IMR-90 (cell line): ENCODE data around the gene SPESP1. TPM values are rescaled to one million over a fixed set of nuclear protein-coding genes. Genes with fewer than 3 reads are reported as not detected.

Experiments used
- ATAC-seq: fragments of 200-7000 bp; cut with Tn5 transposase; 2 replicates; pipeline ENCODE4 v1.9.1; 2020; ENCODE audit warnings: low read depth, mild to moderate bottlenecking, moderate library complexity
- BruUV-seq: library from RNA; stranded (reverse); fragments of 400-500 nt; replicated peaks from 2 replicates; lab custom pipeline; 2021; lab: Mats Ljungman, UMichigan
- CTCF ChIA-PET: fragments of 300-600 bp; formaldehyde crosslinking; extraction: SDS; loops from one replicate; lab custom pipeline; 2021; ENCODE audit warnings: antibody characterized with exemption; lab: Yijun Ruan, JAX
- POLR2A ChIA-PET: fragments of 300-600 bp; sonication (Branson Sonifier 250); formaldehyde crosslinking; loops from one replicate; lab custom pipeline; 2022; ENCODE audit warnings: antibody characterized with exemption; ENCODE audit not compliant: unreplicated experiment; lab: Charles Lee
- DNase-seq: peaks from one replicate; pipeline ENCODE4 v3.0.0; 2013
- H2AFZ ChIP-seq: replicated peaks from 2 replicates; pipeline ENCODE3; 2013; ENCODE audit warnings: low read length, mild to moderate bottlenecking; ENCODE audit not compliant: poor library complexity
- H2AK5ac ChIP-seq: 2 replicates; pipeline ENCODE4 v1.6.1; 2013; ENCODE audit warnings: low read depth, low read length, inconsistent platforms
- H2AK9ac ChIP-seq: replicated peaks from 2 replicates; pipeline ENCODE3; 2013; ENCODE audit warnings: mild to moderate bottlenecking, low read depth, low read length, moderate library complexity; ENCODE audit not compliant: poor library complexity
- H2BK120ac ChIP-seq: 2 replicates; pipeline ENCODE4 v1.6.1; 2013; ENCODE audit warnings: low read depth, low read length, inconsistent platforms
- H2BK15ac ChIP-seq: 3 replicates; pipeline ENCODE4 v1.6.1; 2013; ENCODE audit warnings: low read depth, low read length, inconsistent platforms
- H2BK20ac ChIP-seq: 2 replicates; pipeline ENCODE4 v1.6.1; 2013; ENCODE audit warnings: low read depth, mild to moderate bottlenecking, inconsistent platforms, low read length, moderate library complexity
- H2BK5ac ChIP-seq: 2 replicates; pipeline ENCODE4 v1.6.1; 2013; ENCODE audit warnings: mild to moderate bottlenecking, low read depth, low read length, inconsistent platforms; ENCODE audit not compliant: poor library complexity, severe bottlenecking
- H3K14ac ChIP-seq: replicated peaks from 2 replicates; pipeline ENCODE4 v1.6.1; 2013; ENCODE audit warnings: low read depth, low read length, inconsistent platforms
- H3K18ac ChIP-seq: 2 replicates; pipeline ENCODE4 v1.6.1; 2013; ENCODE audit warnings: low read depth, low read length, control low read depth
- H3K23ac ChIP-seq: 2 replicates; pipeline ENCODE4 v1.6.1; 2013; ENCODE audit warnings: low read depth, low read length, inconsistent platforms
- H3K27ac ChIP-seq: 2 replicates; pipeline ENCODE4 v1.5.1; 2013; ENCODE audit warnings: mild to moderate bottlenecking, control low read depth, low read length; ENCODE audit not compliant: insufficient read depth
- H3K27me3 ChIP-seq: 2 replicates; pipeline ENCODE4 v1.6.1; 2013; ENCODE audit warnings: low read length; ENCODE audit not compliant: control insufficient read depth, insufficient read depth
- H3K36me3 ChIP-seq: 2 replicates; pipeline ENCODE4 v1.6.1; 2013; ENCODE audit warnings: low read length, mixed read lengths; ENCODE audit not compliant: control insufficient read depth, insufficient read depth
- H3K4ac ChIP-seq: 2 replicates; pipeline ENCODE4 v1.6.1; 2013; ENCODE audit warnings: low read depth, low read length, inconsistent platforms
- H3K4me1 ChIP-seq: 2 replicates; pipeline ENCODE4 v1.6.1; 2013; ENCODE audit warnings: low read length, mixed read lengths; ENCODE audit not compliant: control insufficient read depth, insufficient read depth
- H3K4me2 ChIP-seq: 2 replicates; pipeline ENCODE4 v1.6.1; 2013; ENCODE audit warnings: low read depth, mild to moderate bottlenecking, control low read depth, low read length, moderate library complexity
- H3K4me3 ChIP-seq: 2 replicates; pipeline ENCODE4 v1.5.1; 2013; ENCODE audit warnings: low read depth, mild to moderate bottlenecking, control low read depth, low read length, moderate library complexity; ENCODE audit not compliant: insufficient read depth
- H3K56ac ChIP-seq: 2 replicates; pipeline ENCODE4 v1.6.1; 2013; ENCODE audit warnings: low read length, inconsistent platforms; ENCODE audit not compliant: insufficient read depth; ENCODE audit errors: extremely low read depth
- H3K79me1 ChIP-seq, 2 experiments: 2 replicates each; pipeline ENCODE4 v1.6.1; 2013; ENCODE audit warnings: low read length in 2 of 2, inconsistent platforms in 1 of 2, low read depth in 1 of 2
- H3K9ac ChIP-seq: 2 replicates; pipeline ENCODE4 v1.6.1; 2013; ENCODE audit warnings: low read depth, low read length, control low read depth
- H3K9me1 ChIP-seq: 2 replicates; pipeline ENCODE4 v1.6.1; 2013; ENCODE audit warnings: low read length, inconsistent platforms; ENCODE audit not compliant: insufficient read depth
- H3K9me3 ChIP-seq: 2 replicates; pipeline ENCODE4 v1.6.1; 2013; ENCODE audit warnings: low read length; ENCODE audit not compliant: control insufficient read depth, insufficient read depth
- H4K20me1 ChIP-seq: 2 replicates; pipeline ENCODE4 v1.6.1; 2013; ENCODE audit warnings: low read length, inconsistent platforms; ENCODE audit not compliant: insufficient read depth
- H4K5ac ChIP-seq: 2 replicates; pipeline ENCODE4 v1.6.1; 2013; ENCODE audit warnings: mild to moderate bottlenecking, low read depth, low read length, control low read depth
- H4K8ac ChIP-seq, 2 experiments: 2 replicates each; pipeline ENCODE4 v1.6.1; 2013; ENCODE audit warnings: low read depth in 2 of 2, low read length in 2 of 2, control low read depth in 1 of 2, inconsistent platforms in 1 of 2
- H4K91ac ChIP-seq: 2 replicates; pipeline ENCODE4 v1.6.1; 2013; ENCODE audit warnings: low read depth, low read length, inconsistent platforms; ENCODE audit not compliant: insufficient read depth
- BHLHE40 ChIP-seq: fragments of 150-350 bp; IDR thresholded peaks from 2 replicates; pipeline ENCODE4 v1.6.1; 2016; ENCODE audit warnings: mild to moderate bottlenecking, low read depth, low read length
- CEBPB ChIP-seq: IDR thresholded peaks from 2 replicates; pipeline ENCODE4 v1.6.1; 2012; ENCODE audit warnings: low read depth, low read length, improper control_type of control experiment
- CHD1 ChIP-seq: IDR thresholded peaks from 2 replicates; pipeline ENCODE4 v1.6.1; 2012; ENCODE audit warnings: low read depth, low read length, improper control_type of control experiment
- FOS ChIP-seq: fragments of 150-350 bp; IDR thresholded peaks from 2 replicates; pipeline ENCODE4 v1.6.1; 2016; ENCODE audit warnings: low read depth, low read length
- MAFK ChIP-seq: IDR thresholded peaks from 2 replicates; pipeline ENCODE4 v1.6.1; 2012; ENCODE audit warnings: low read depth, low read length, improper control_type of control experiment
- MXI1 ChIP-seq: IDR thresholded peaks from 2 replicates; pipeline ENCODE4 v1.6.1; 2012; ENCODE audit warnings: low read depth, mild to moderate bottlenecking, low read length, moderate library complexity, borderline replicate concordance
- NFE2L2 ChIP-seq: fragments of 150-350 bp; IDR thresholded peaks from 2 replicates; pipeline ENCODE4 v1.6.1; 2016; ENCODE audit warnings: low read depth, mild to moderate bottlenecking, low read length
- RAD21 ChIP-seq: IDR thresholded peaks from 2 replicates; pipeline ENCODE4 v1.6.1; 2012; ENCODE audit warnings: low read length, improper control_type of control experiment
- SMC3 ChIP-seq: fragments of 150-350 bp; IDR thresholded peaks from 2 replicates; pipeline ENCODE4 v1.6.1; 2016; ENCODE audit warnings: low read depth, mild to moderate bottlenecking, antibody characterized with exemption, low read length, moderate library complexity
- WGBS, 2 experiments: methylation state at CpG; one replicate each; pipeline versions ENCODE4 v1.1.5 to v1.1.7; 2013; ENCODE audit warnings: missing lambda C conversion rate in 2 of 2; ENCODE audit not compliant: insufficient read length in 1 of 2; ENCODE audit errors: extremely low coverage in 2 of 2; 5-methylcytosine and 5-hydroxymethylcytosine counted together
- dilution Hi-C: fragments of 300-500 bp; cut with HindIII; formaldehyde crosslinking; loops from one replicate; pipeline ENCODE4 v1.14.3; 2018; ENCODE audit warnings: low sequenced_read_pairs; ENCODE audit not compliant: unreplicated experiment
- in situ Hi-C: fragments of 300-500 bp; cut with MboI; formaldehyde crosslinking; loops from 3 replicates; pipeline ENCODE4 v1.14.3; 2019; ENCODE audit warnings: low sequenced_read_pairs, inconsistent platforms, mixed read lengths
- intact Hi-C: fragments of 100-400 bp; cut with micrococcal nuclease; formaldehyde crosslinking; loops from 2 replicates; pipeline ENCODE4 v1.10.0; 2022
- polyA plus RNA-seq, 3 experiments: library from polyadenylated mRNA; depleted of rRNA; stranded (reverse); fragments of >200 nt; gene quantifications; 2 replicates each; pipeline ENCODE4 v1.2.3, GENCODE V29; 2012; ENCODE audit warnings: low replicate concordance in 1 of 3
- total RNA-seq: library from RNA; depleted of rRNA; stranded (reverse); fragments of >200 nt; gene quantifications from 2 replicates; pipeline ENCODE4 v1.2.3, GENCODE V29; 2012
- TF ChIP-seq, protein P1 (sequence below): fragments of 150-350 bp; IDR thresholded peaks from 2 replicates; pipeline ENCODE4 v1.6.1; 2017; ENCODE audit warnings: mild to moderate bottlenecking, antibody characterized with exemption, low read length, low read depth

Gene SPESP1
- total and polyA plus RNA-seq, 2 of the 4 experiments (the other 2 are of a cell fraction) = 2.9 to 3.0 TPM

GRCh38 chr15:68986322-68986721, 56.0 kb downstream of the SPESP1 start:
- H3K18ac ChIP-seq = no peak overlapping the region
- H3K56ac ChIP-seq = no peak overlapping the region
- H3K9me1 ChIP-seq = no peaks in the 10 kb centered on the region
- H4K5ac ChIP-seq = no peak overlapping the region
- H2BK120ac ChIP-seq = no peak overlapping the region
- H3K23ac ChIP-seq = no peak overlapping the region
- ChIA-PET CTCF (no interaction called here), POLR2A (no interaction called here)
- H4K8ac ChIP-seq = no peak overlapping the region
- no peaks in the 10 kb centered on the region for H3K9me3 ChIP-seq
- no peak for DNase-seq
- no peak overlapping the region for H2BK15ac ChIP-seq
- dilution Hi-C loops = no loop called here
- no peak overlapping the region for H4K91ac ChIP-seq
- no peaks in the 10 kb centered on the region for H3K4me1 ChIP-seq
- no peak overlapping the region for H2BK20ac ChIP-seq
- no peak overlapping the region for H3K9ac ChIP-seq
- no peak overlapping the region for H2AK9ac ChIP-seq
- 47% methylated on average over 2 of the region's 5 CpGs; no CpG with 5 or more reads in 1 of the 2 experiments for whole genome bisulfite sequencing, 2 experiments
- no peak for ATAC-seq
- no peak overlapping the region for H3K4ac ChIP-seq
- H3K27me3 ChIP-seq = peaks cover 34% of the 10 kb centered on the region
- no peak overlapping the region for H2AFZ ChIP-seq
- H3K14ac ChIP-seq = no peak overlapping the region
- intact Hi-C loops = no loop called here
- H3K4me2 ChIP-seq = no peak overlapping the region
- no peak overlapping the region for H3K27ac ChIP-seq
- in situ Hi-C loops = no loop called here
- H2BK5ac ChIP-seq = no peak overlapping the region
- H4K20me1 ChIP-seq = no peaks in the 10 kb centered on the region
- no peak for TF ChIP-seq MAFK
- TF ChIP-seq FOS = no peak
- no peak for TF ChIP-seq SMC3
- no peak for TF ChIP-seq NFE2L2
- no peak for TF ChIP-seq BHLHE40
- TF ChIP-seq RAD21 = no peak
- TF ChIP-seq CEBPB = no peak
- TF ChIP-seq, protein P1, sequence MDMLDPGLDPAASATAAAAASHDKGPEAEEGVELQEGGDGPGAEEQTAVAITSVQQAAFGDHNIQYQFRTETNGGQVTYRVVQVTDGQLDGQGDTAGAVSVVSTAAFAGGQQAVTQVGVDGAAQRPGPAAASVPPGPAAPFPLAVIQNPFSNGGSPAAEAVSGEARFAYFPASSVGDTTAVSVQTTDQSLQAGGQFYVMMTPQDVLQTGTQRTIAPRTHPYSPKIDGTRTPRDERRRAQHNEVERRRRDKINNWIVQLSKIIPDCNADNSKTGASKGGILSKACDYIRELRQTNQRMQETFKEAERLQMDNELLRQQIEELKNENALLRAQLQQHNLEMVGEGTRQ = no peak
- no peak for TF ChIP-seq MXI1
- TF ChIP-seq CHD1 = no peak
- no peaks in the 10 kb centered on the region for H3K36me3 ChIP-seq
- H2AK5ac ChIP-seq = no peak overlapping the region
- H3K79me1 ChIP-seq = no peaks in the 10 kb centered on the region
- no TSS peak for BruUV-seq
- no peak overlapping the region for H3K4me3 ChIP-seq
